ENCODE data around the gene STARD5.

DNA sequence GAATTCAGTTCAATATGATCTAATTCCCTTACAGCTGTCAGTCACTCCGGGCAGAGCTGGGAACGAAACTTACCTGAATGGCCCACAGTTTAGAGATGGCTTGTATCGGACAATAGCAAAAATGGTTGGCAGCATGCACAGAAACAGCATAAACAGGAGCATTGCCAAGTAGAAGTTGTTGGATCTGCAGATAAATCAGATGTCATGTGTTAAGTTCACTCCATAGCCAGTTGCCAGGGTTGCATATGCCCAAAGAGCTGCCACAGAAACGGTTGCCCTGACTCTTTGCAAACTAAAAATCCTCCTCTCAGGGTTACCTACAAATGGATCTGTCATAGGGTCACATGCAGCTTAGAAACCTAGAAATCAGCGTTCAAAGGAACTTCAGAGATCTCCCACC, 15.4 kb upstream of the STARD5 start:
- TF ChIP-seq CTCF (IDR thresholded peaks at IDR 0.05) (no peak), ZFX (IDR thresholded peaks at IDR 0.05; ENCODE audit: borderline replicate concordance) (no peak)
